ENCODE data around the gene SERPINE1.

Gene SERPINE1

GRCh38 chr7:101170617-101171441 is 43.9 kb downstream of the SERPINE1 start:
- DNase-seq (ENCODE audit: low spot score), result no peak

GRCh38 chr7:101171442-101171837 is 44.5 kb downstream of the SERPINE1 start:
- no peak for DNase-seq (ENCODE audit: low spot score)

- DNase-seq (ENCODE audit: low spot score), result no peak
Measured at GRCh38 chr7:101172005-101172853, 45.3 kb downstream of the SERPINE1 start.

GRCh38 chr7:101172854-101173751 is 46.2 kb downstream of the SERPINE1 start:
- DNase-seq (ENCODE audit: low spot score), result no peak

GRCh38 chr7:101173752-101174244 is 46.9 kb downstream of the SERPINE1 start:
- DNase-seq (ENCODE audit: low spot score), result peak; percentile 39

- DNase-seq (ENCODE audit: low spot score), result no peak
Measured at GRCh38 chr7:101174322-101174854, 47.5 kb downstream of the SERPINE1 start.

GRCh38 chr7:101175664-101176063 is 48.8 kb downstream of the SERPINE1 start:
- DNase-seq (ENCODE audit: low spot score), result no peak

GRCh38 chr7:101177644-101178043 is 50.7 kb downstream of the SERPINE1 start:
- DNase-seq (ENCODE audit: low spot score), result no peak

GRCh38 chr7:101179117-101179516 is 52.2 kb downstream of the SERPINE1 start:
- no peak for DNase-seq (ENCODE audit: low spot score)

- no peak for DNase-seq (ENCODE audit: low spot score)
Measured at GRCh38 chr7:101179713-101180112, 52.8 kb downstream of the SERPINE1 start.

- DNase-seq (ENCODE audit: low spot score), result no peak
Measured at GRCh38 chr7:101180130-101180755, 53.3 kb downstream of the SERPINE1 start, which contains the start of gene NAT16. Gene NAT16, minus strand, starts transcription at chr7:101180293. Its CDS starts 5,486 bp downstream, at chr7:101174807.

- no peak for DNase-seq (ENCODE audit: low spot score)
Measured at GRCh38 chr7:101185258-101185839, 58.4 kb downstream of the SERPINE1 start.

- DNase-seq (ENCODE audit: low spot score), result no peak
Measured at GRCh38 chr7:101186194-101186593, 59.3 kb downstream of the SERPINE1 start.

GRCh38 chr7:101186844-101187428 is 60.0 kb downstream of the SERPINE1 start:
- no peak for DNase-seq (ENCODE audit: low spot score)
